IPS DF 4.7 (cell line): Measurements from ENCODE around the gene C1orf21.

Experiments
- DNase-seq: peaks from one replicate; pipeline ENCODE4 v3.0.0-alpha.2; 2013; ENCODE audit warnings: low spot score; ENCODE audit errors: extremely low read depth

The C1orf21 gene

DNA sequence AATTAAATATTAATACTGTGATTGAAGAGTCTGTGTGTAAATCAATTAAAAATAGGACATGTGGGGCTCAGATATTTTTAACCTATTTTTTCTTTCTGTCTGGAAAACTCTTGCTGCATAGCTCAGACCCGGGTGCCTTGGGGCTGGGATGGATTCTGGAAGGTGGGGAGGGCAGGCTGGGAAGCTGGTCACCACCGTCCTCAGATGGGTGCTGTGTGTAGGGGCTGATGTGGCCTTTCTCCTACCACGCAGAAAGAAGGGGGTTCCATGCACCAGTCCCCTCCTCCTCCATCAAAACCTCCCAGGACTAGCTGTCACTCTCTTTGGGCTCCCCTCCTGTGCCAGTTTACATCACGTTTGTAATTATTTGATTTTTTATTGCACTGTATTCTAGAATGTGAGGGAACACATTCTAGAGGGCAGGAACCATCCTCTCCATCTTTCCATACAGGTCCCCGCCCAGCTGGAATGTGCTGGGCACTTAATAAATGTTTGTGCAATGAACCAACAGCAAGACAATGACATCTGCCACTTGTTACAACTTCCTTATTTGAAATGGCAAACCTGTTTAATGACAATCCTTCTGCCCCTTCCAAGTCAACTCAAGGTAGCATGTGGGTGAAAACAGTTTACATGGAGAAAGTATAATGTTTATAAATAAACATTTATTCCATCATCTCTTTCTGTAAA is 263.5 kb downstream of the C1orf21 start:
- no peak for DNase-seq

GRCh38 chr1:184655185-184655584 is 268.4 kb downstream of the C1orf21 start:
- no peak for DNase-seq

- no peak for DNase-seq
These were observed 269.4 kb downstream of the C1orf21 start for GRCh38 chr1:184656221-184656620.

DNA sequence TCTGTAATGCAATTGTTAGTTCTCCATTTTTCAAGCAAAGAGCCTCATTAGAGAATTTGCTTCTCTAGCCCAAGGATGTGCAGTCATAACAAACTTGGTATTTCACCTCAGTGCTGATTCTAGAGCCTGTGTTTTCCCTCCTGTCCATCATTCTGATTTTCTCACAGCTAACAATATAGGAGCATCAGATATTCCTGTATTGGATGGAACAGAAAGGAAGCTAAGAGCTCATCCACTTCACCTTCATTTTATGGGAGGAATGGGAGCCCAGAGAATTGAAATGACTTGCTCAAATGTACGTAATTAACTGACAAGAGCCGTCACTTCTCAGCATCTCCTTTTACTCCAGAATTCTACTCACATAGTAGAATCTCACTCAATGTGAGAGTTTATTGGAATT is 271.2 kb downstream of the C1orf21 start:
- DNase-seq = no peak

GRCh38 chr1:184660462-184661191 is 273.8 kb downstream of the C1orf21 start:
- no peak for DNase-seq

DNA sequence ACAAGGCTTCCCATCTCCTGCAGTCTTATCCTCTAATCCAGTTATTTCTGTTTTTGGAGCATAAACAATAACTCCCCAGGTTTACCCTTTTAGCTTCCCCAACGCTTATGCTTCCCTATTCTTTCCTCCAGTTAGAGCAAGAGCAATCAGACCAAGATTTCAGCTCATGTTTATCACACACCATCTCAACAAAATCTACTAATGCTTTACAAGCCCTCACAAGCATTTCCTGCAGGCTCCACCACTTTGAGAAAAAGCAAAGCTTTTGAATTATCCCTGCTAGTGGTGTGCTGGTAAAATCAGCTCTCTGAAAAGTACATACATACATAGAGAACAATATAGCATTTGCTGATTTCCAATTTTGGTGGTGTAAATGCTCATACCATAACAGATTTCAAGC is 275.0 kb downstream of the C1orf21 start:
- DNase-seq = no peak

GRCh38 chr1:184664042-184664660 is 277.3 kb downstream of the C1orf21 start:
- peak; percentile 58 for DNase-seq

DNA sequence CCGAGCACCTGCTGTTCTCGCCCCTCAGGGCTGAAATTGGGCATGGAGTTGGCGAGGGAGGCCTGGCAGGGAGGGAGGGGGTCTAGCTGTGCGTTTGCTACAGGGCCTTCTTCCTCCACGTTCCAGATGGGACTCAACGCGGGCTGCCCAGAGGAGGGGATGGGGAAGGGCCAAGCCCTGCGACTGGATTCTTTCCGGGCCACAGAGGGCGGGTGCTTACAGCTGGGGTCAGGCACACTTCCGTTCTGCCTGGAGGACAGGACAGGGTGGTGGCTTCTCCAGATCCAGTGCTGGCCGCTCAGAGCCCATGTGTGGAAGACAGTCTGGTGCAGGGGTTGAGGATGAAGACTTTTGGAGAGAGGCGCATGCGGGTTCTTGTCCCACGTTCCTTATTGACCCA is 277.8 kb downstream of the C1orf21 start:
- no peak for DNase-seq

GRCh38 chr1:184665360-184665759 is 278.5 kb downstream of the C1orf21 start:
- DNase-seq = no peak

DNA sequence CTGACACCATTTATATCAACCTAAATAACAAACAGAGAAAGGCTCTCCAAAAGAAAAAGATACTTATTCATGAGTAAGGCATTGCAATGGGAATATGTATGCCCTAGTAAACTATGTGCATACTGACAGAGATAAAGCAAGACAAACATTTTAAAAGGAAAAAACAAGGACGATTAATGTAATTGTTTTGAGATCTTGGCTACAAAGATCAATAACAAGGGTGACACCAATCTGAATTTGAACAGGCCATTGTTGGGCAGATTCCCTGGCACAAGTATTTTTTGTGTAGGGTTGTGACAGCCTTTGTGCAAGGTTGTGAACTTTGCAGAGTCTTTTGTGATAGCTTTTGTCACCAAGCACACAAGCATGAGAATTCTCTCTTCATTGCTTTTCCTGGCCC is 282.6 kb downstream of the C1orf21 start:
- DNase-seq = no peak

- DNase-seq = no peak
These were observed 285.3 kb downstream of the C1orf21 start for GRCh38 chr1:184672013-184672726.

- no peak for DNase-seq
These were observed 286.5 kb downstream of the C1orf21 start for GRCh38 chr1:184673305-184673704.

GRCh38 chr1:184677344-184677743 is 290.5 kb downstream of the C1orf21 start:
- DNase-seq = no peak
